K562 (cell line): ENCODE data around the gene TFAP2A. TPM values are rescaled to one million over a fixed set of nuclear protein-coding genes. Genes with fewer than 3 reads are reported as not detected.
A peak's percentile ranks its signal among the peaks of the same experiment; 100 is the strongest.

Experiments
- CBFA2T3 ChIP-seq: fragments of 450-650 bp; IDR thresholded peaks from 2 replicates; pipeline ENCODE4 v1.6.1; 2017
- CTCF ChIP-seq, 3 experiments: IDR thresholded peaks in 2 of 3; conservative IDR thresholded peaks in 1 of 3; 2 replicates each; pipeline ENCODE4 v1.5.1; 2011 to 2012; ENCODE audit warnings: low read length in 3 of 3, mild to moderate bottlenecking in 3 of 3, control low read depth in 2 of 3, improper control_type of control experiment in 1 of 3, inconsistent platforms in 1 of 3, low read depth in 1 of 3, mixed read lengths in 1 of 3, moderate library complexity in 1 of 3; ENCODE audit not compliant: insufficient read depth in 2 of 3
- DDX20 ChIP-seq: fragments of 450-650 bp; IDR thresholded peaks from 2 replicates; pipeline ENCODE4 v1.6.1; 2016; ENCODE audit warnings: missing genetic modification characterization, low read depth, mild to moderate bottlenecking, missing compliant biosample characterization, moderate library complexity
- MEF2D ChIP-seq: conservative IDR thresholded peaks from 2 replicates; pipeline ENCODE4 v1.6.1; 2016; ENCODE audit warnings: low read depth, missing genetic modification characterization, missing compliant biosample characterization
- NFXL1 ChIP-seq: fragments of 450-650 bp; formaldehyde crosslinking; IDR thresholded peaks from 2 replicates; pipeline ENCODE4 v1.4.0; 2021; ENCODE audit warnings: mild to moderate bottlenecking
- PYGO2 ChIP-seq: fragments of 450-650 bp; IDR thresholded peaks from 2 replicates; pipeline ENCODE4 v1.6.1; 2016; ENCODE audit warnings: mild to moderate bottlenecking, missing genetic modification characterization, moderate library complexity, missing compliant biosample characterization
- RAD21 ChIP-seq, 2 experiments: fragments of 250-450 bp in 1 of 2; fragments of 450-650 bp in 1 of 2; sonication (Bioruptor Pico) in 1 of 2; formaldehyde crosslinking in 1 of 2; IDR thresholded peaks in 1 of 2; conservative IDR thresholded peaks in 1 of 2; 2 replicates each; pipeline versions ENCODE4 v1.4.0 to v1.8.0; 2020 to 2022; ENCODE audit warnings: mild to moderate bottlenecking in 2 of 2, moderate library complexity in 1 of 2
- STAT5B ChIP-seq: fragments of 250-450 bp; sonication (Bioruptor Pico); IDR thresholded peaks from 2 replicates; pipeline ENCODE4 v1.8.0; 2021; ENCODE audit warnings: mild to moderate bottlenecking, inconsistent platforms
- TBL1XR1 ChIP-seq, 2 experiments: IDR thresholded peaks; 2 replicates each; pipeline ENCODE4 v1.6.1; 2012; ENCODE audit warnings: improper control_type of control experiment in 2 of 2, low read length in 2 of 2, mild to moderate bottlenecking in 1 of 2
- TBP ChIP-seq: optimal IDR thresholded peaks from 2 replicates; pipeline ENCODE3; 2011; ENCODE audit warnings: low read depth, low read length, improper control_type of control experiment
- ZKSCAN1 ChIP-seq: fragments of 150-350 bp; IDR thresholded peaks from 2 replicates; pipeline ENCODE4 v1.6.1; 2016; ENCODE audit warnings: low read depth, low read length
- polyA plus RNA-seq, 8 experiments: library from polyadenylated mRNA; depleted of rRNA in 4 of 8; stranded (reverse) in 5 of 8; unstranded in 3 of 8; fragments of >200 nt; fragmentation: Nextera tagmentation in 2 of 8; fragmentation: Illumina TruSeq in 1 of 8; extraction: Ambion mirVana in 2 of 8; extraction: Trizol in 1 of 8; gene quantifications; 2 replicates each; pipeline versions ENCODE4 v1.2.1 to v1.2.3, GENCODE V29; 2011 to 2014; ENCODE audit warnings: inconsistent platforms in 1 of 8, missing spikeins in 1 of 8
- total RNA-seq, 7 experiments: library from RNA; depleted of rRNA in 6 of 7; stranded (reverse); fragments of >200 nt in 6 of 7; fragmentation: Illumina TruSeq in 2 of 7; extraction: Trizol in 2 of 7; gene quantifications; 2 replicates each; pipeline versions ENCODE4 v1.2.1 to v1.2.3, GENCODE V29; 2011 to 2021; ENCODE audit warnings: low replicate concordance in 1 of 7
- TF ChIP-seq, protein P1 (sequence below): sonication (generic); formaldehyde crosslinking; IDR thresholded peaks from 2 replicates; pipeline ENCODE4 v1.8.0; 2023; ENCODE audit warnings: missing genetic modification reagents, mild to moderate bottlenecking, borderline replicate concordance
- TF ChIP-seq, protein P2 (sequence below): fragments of 250-450 bp; sonication (Bioruptor Pico); IDR thresholded peaks from 2 replicates; pipeline ENCODE4 v1.4.0; 2020
- TF ChIP-seq, protein P3 (sequence below): sonication (generic); formaldehyde crosslinking; IDR thresholded peaks from 2 replicates; pipeline ENCODE4 v1.8.0; 2022; ENCODE audit warnings: missing genetic modification reagents, mild to moderate bottlenecking, moderate library complexity, borderline replicate concordance

The TFAP2A gene
- total and polyA plus RNA-seq, 9 of the 15 experiments (the other 6 are each of a cell fraction or from before 2014, with no cell fraction given) = 0.14 to 0.53 (median 0.19) TPM; not detected in 1

DNA sequence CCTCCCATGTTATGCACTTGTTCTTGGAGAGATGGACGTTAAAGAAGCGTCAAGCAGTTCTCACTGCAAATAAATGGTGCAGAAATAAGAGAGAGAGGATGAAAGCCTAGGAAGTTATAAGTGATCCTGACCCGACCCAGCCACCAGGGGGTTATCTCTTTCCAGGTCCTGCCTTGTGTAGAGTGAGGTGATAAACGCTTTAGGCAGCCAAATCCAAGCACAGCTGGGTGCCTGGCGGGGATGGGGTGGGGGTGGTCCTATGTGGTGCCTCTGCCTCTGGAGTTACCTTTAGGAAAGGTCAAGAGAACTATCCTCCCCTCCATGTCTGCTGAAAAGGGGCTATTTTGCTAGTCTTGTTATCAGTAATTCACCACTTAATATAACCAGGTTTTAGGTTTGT, 9.2 kb upstream of the TFAP2A start (continued):
- TF ChIP-seq, protein P1, sequence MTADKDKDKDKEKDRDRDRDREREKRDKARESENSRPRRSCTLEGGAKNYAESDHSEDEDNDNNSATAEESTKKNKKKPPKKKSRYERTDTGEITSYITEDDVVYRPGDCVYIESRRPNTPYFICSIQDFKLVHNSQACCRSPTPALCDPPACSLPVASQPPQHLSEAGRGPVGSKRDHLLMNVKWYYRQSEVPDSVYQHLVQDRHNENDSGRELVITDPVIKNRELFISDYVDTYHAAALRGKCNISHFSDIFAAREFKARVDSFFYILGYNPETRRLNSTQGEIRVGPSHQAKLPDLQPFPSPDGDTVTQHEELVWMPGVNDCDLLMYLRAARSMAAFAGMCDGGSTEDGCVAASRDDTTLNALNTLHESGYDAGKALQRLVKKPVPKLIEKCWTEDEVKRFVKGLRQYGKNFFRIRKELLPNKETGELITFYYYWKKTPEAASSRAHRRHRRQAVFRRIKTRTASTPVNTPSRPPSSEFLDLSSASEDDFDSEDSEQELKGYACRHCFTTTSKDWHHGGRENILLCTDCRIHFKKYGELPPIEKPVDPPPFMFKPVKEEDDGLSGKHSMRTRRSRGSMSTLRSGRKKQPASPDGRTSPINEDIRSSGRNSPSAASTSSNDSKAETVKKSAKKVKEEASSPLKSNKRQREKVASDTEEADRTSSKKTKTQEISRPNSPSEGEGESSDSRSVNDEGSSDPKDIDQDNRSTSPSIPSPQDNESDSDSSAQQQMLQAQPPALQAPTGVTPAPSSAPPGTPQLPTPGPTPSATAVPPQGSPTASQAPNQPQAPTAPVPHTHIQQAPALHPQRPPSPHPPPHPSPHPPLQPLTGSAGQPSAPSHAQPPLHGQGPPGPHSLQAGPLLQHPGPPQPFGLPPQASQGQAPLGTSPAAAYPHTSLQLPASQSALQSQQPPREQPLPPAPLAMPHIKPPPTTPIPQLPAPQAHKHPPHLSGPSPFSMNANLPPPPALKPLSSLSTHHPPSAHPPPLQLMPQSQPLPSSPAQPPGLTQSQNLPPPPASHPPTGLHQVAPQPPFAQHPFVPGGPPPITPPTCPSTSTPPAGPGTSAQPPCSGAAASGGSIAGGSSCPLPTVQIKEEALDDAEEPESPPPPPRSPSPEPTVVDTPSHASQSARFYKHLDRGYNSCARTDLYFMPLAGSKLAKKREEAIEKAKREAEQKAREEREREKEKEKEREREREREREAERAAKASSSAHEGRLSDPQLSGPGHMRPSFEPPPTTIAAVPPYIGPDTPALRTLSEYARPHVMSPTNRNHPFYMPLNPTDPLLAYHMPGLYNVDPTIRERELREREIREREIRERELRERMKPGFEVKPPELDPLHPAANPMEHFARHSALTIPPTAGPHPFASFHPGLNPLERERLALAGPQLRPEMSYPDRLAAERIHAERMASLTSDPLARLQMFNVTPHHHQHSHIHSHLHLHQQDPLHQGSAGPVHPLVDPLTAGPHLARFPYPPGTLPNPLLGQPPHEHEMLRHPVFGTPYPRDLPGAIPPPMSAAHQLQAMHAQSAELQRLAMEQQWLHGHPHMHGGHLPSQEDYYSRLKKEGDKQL (CRISPR knock-in tag) = no peak
- peak; percentile 23; the same call in 1 of the 2 replicates for TF ChIP-seq CBFA2T3
- TF ChIP-seq MEF2D (tag) = no peak
- TF ChIP-seq TBP = no peak
- TF ChIP-seq, protein P2, sequence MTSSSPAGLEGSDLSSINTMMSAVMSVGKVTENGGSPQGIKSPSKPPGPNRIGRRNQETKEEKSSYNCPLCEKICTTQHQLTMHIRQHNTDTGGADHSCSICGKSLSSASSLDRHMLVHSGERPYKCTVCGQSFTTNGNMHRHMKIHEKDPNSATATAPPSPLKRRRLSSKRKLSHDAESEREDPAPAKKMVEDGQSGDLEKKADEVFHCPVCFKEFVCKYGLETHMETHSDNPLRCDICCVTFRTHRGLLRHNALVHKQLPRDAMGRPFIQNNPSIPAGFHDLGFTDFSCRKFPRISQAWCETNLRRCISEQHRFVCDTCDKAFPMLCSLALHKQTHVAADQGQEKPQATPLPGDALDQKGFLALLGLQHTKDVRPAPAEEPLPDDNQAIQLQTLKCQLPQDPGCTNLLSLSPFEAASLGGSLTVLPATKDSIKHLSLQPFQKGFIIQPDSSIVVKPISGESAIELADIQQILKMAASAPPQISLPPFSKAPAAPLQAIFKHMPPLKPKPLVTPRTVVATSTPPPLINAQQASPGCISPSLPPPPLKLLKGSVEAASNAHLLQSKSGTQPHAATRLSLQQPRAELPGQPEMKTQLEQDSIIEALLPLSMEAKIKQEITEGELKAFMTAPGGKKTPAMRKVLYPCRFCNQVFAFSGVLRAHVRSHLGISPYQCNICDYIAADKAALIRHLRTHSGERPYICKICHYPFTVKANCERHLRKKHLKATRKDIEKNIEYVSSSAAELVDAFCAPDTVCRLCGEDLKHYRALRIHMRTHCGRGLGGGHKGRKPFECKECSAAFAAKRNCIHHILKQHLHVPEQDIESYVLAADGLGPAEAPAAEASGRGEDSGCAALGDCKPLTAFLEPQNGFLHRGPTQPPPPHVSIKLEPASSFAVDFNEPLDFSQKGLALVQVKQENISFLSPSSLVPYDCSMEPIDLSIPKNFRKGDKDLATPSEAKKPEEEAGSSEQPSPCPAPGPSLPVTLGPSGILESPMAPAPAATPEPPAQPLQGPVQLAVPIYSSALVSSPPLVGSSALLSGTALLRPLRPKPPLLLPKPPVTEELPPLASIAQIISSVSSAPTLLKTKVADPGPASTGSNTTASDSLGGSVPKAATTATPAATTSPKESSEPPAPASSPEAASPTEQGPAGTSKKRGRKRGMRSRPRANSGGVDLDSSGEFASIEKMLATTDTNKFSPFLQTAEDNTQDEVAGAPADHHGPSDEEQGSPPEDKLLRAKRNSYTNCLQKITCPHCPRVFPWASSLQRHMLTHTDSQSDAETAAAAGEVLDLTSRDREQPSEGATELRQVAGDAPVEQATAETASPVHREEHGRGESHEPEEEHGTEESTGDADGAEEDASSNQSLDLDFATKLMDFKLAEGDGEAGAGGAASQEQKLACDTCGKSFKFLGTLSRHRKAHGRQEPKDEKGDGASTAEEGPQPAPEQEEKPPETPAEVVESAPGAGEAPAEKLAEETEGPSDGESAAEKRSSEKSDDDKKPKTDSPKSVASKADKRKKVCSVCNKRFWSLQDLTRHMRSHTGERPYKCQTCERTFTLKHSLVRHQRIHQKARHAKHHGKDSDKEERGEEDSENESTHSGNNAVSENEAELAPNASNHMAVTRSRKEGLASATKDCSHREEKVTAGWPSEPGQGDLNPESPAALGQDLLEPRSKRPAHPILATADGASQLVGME (CRISPR knock-in tag) = no peak
- TF ChIP-seq, protein P3, sequence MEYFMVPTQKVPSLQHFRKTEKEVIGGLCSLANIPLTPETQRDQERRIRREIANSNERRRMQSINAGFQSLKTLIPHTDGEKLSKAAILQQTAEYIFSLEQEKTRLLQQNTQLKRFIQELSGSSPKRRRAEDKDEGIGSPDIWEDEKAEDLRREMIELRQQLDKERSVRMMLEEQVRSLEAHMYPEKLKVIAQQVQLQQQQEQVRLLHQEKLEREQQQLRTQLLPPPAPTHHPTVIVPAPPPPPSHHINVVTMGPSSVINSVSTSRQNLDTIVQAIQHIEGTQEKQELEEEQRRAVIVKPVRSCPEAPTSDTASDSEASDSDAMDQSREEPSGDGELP (CRISPR knock-in tag) = no peak
- TF ChIP-seq TBL1XR1 (IDR thresholded peaks at IDR 0.05; ENCODE audit: low read length in 2 of 2) = no peak
- TF ChIP-seq DDX20 (tag) = no peak
- no peak for TF ChIP-seq PYGO2
- TF ChIP-seq ZKSCAN1 = no peak
- no peak for TF ChIP-seq STAT5B (CRISPR knock-in tag)
- TF ChIP-seq NFXL1 (CRISPR knock-in tag) = no peak
- peak in 2 of 3 experiments; percentile 28 to 35; a peak in 2 of 6 replicates for TF ChIP-seq CTCF (IDR thresholded peaks at IDR 0.05 in 2 of 3, conservative IDR thresholded peaks at IDR 0.05 in 1 of 3; ENCODE audit: insufficient read depth in 2 of 3, low read depth in 1 of 3, low read length in 3 of 3)
- TF ChIP-seq RAD21 (CRISPR knock-in tag; conservative IDR thresholded peaks at IDR 0.05 in 1 of 2, IDR thresholded peaks at IDR 0.05 in 1 of 2) = 0 out of 4 replicates have a peak, but pooled peaks of 1 of the 2 experiments have one; percentile 18
